HUES48 (cell line): ENCODE results near the gene TSPAN5.
"Not testable (repeated sequence)": the region's sequence is repeated elsewhere in the genome, so short reads cannot be mapped to it uniquely, and the experiment has no call there.

Source experiments
- H3K27ac ChIP-seq: one replicate; pipeline ENCODE4 v1.7.0; 2013; ENCODE audit warnings: low read depth, low read length, inconsistent platforms
- H3K27me3 ChIP-seq: 2 replicates; pipeline ENCODE4 v1.6.1; 2013; ENCODE audit warnings: mild to moderate bottlenecking, low read length; ENCODE audit not compliant: control insufficient read depth, insufficient read depth
- H3K36me3 ChIP-seq: 2 replicates; pipeline ENCODE4 v1.6.1; 2013; ENCODE audit warnings: low read length; ENCODE audit not compliant: control insufficient read depth, insufficient read depth
- H3K4me1 ChIP-seq: 2 replicates; pipeline ENCODE4 v1.6.1; 2013; ENCODE audit warnings: mild to moderate bottlenecking, low read length; ENCODE audit not compliant: control insufficient read depth, insufficient read depth
- H3K4me3 ChIP-seq: 2 replicates; pipeline ENCODE4 v1.5.1; 2013; ENCODE audit warnings: mild to moderate bottlenecking, low read depth, low read length
- H3K9ac ChIP-seq: 2 replicates; pipeline ENCODE4 v1.6.1; 2013; ENCODE audit warnings: mild to moderate bottlenecking, low read depth, low read length, moderate library complexity
- H3K9me3 ChIP-seq: 2 replicates; pipeline ENCODE4 v1.6.1; 2013; ENCODE audit warnings: low read length; ENCODE audit not compliant: control insufficient read depth, insufficient read depth

TSPAN5 gene

DNA sequence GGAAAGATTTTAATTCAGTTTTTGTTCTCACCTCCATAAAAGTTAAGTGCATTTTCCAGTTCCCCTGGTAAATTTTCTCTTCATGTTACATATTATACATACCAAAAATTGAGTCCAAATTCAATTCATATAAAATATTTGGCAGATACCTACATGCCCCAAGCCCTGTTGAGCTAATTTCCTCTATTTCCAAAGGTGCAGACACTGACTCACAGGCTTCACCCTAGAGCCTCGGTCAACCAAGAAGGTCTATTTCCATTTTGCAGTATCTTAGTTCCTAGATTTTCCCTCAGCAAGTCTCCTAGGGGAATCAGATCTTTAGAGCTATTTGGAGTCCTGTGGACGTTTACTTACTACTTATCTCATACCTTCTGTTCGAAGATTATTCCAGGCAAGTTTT is 174.4 kb downstream of the TSPAN5 start:
- Histone ChIP-seq H3K4me1 (peaks cover 18% of the 10 kb centered on the region), H3K27me3 (no peaks in the 10 kb centered on the region), H3K27ac (no peak overlapping the region), H3K36me3 (no peaks in the 10 kb centered on the region), H3K9me3 (no peaks in the 10 kb centered on the region), H3K4me3 (no peak overlapping the region), H3K9ac (no peak overlapping the region)

DNA sequence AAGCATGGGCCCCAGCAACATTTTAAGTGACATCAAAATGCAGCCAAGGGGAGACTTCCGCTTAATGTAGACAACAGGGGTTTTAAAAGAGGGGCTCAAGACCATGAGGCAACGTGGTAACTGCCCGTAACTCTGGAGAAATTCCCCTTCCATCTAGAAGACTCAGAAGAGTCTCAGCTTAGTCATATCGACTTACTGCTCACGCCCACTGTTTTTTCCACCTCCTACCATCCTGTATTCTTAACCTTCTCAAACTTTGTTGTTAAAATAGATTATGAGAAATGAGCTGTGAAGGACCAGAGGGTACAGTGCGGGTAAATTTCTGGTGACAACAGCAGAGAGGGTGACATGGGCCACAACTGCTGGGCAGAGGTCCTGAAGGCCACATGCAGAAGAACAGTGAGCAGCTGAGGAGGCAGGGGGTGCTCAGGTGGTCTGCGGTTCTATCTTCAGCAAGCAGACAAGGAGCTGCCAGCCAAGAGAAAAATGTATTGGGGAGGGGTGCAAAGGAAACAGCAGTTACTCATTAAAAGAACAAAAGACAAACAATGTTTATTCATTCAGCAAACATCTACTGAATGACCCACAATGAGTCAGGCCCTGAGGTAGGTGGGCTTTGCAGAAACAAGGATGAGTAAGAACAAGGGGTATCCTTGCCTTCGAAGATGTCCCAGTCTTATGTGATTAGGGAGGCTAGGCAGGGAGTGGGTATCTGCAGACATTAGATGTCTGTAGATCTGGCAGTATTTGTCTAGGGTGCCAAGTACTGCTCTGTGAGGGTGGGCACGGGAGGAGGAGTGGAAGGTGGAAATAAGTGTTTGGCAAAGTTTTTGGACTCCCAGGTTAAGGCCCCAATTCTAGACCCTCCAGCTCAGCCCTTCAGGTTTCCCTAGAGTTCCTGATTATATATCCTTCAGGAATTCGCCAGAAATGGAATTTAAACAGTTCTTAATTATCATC is 175.3 kb downstream of the TSPAN5 start:
- Histone ChIP-seq H3K9me3 (no peaks in the 10 kb centered on the region), H3K4me1 (peaks cover 18% of the 10 kb centered on the region), H3K4me3 (no peak overlapping the region), H3K36me3 (no peaks in the 10 kb centered on the region), H3K9ac (no peak overlapping the region), H3K27me3 (no peaks in the 10 kb centered on the region), H3K27ac (peak overlapping the region; percentile 45)

DNA sequence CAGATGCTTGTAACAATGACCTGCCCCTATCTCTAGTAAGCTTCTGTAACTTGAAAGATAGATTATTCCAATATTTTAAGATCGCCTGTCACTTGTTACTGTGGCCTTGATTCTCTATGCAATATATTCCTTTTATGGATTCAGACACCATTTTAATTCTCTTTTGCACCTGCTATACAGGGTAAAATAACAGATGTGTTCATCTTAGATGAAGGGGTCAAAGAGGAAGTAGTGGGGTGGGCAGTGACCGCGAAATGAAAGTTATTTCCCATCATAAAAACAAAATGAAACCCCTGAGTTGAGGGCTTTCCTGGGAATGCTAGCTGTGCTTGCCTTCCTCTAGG is 175.9 kb downstream of the TSPAN5 start:
- peak overlapping the region; percentile 45 for H3K27ac ChIP-seq

DNA sequence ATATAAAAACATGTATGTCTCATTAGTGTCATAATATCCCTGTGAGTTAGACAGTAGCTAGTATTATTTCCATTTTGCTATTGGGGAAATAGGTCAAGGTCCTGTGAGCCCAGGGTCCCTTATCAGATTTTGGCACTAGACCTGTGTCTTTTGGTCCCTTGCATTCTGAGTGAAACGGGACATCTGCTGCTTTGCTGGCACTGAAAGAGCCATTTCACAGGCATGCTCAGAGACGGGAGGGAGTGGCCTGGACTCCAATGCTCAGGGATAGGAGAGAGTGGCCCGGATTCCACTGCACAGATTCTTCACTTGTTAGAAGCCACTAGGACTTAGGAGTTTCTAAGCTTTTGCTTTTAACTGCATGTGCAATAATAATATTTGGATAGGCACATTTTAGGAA is 177.2 kb downstream of the TSPAN5 start:
- Histone ChIP-seq H3K4me1 (peaks cover 11% of the 10 kb centered on the region), H3K9ac (no peak overlapping the region), H3K36me3 (no peaks in the 10 kb centered on the region), H3K27ac (no peak overlapping the region), H3K4me3 (no peak overlapping the region), H3K9me3 (no peaks in the 10 kb centered on the region), H3K27me3 (no peaks in the 10 kb centered on the region)

More for the DNA sequence above, 175.9 kb downstream of the TSPAN5 start:
- H3K36me3 ChIP-seq = no peaks in the 10 kb centered on the region
- H3K27me3 ChIP-seq = no peaks in the 10 kb centered on the region
- no peak overlapping the region for H3K4me3 ChIP-seq
- peaks cover 15% of the 10 kb centered on the region for H3K4me1 ChIP-seq
- no peak overlapping the region for H3K9ac ChIP-seq
- H3K9me3 ChIP-seq = no peaks in the 10 kb centered on the region

DNA sequence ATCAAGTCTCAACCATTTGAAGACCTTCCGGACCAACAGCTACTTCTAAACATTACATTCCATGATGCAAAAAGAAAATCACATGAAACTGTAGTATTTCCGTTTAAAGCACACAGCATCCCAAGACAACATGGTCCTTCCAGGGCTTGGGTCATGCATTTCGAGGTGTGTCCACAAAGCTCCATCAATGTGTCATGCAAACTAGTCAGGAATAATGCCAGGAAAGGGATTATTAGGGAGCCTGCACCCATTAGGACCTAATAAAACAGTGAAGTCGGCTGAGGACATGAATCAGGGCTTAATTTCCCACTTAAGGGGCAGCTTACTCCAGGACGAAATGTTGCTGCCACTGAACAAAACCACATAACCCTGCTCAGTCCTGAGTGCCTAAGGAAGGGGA is 177.9 kb downstream of the TSPAN5 start:
- peaks cover 11% of the 10 kb centered on the region for H3K4me1 ChIP-seq
- H3K4me3 ChIP-seq = no peak overlapping the region
- H3K36me3 ChIP-seq = no peaks in the 10 kb centered on the region
- no peak overlapping the region for H3K9ac ChIP-seq
- H3K27me3 ChIP-seq = no peaks in the 10 kb centered on the region
- no peaks in the 10 kb centered on the region for H3K9me3 ChIP-seq
- no peak overlapping the region for H3K27ac ChIP-seq

DNA sequence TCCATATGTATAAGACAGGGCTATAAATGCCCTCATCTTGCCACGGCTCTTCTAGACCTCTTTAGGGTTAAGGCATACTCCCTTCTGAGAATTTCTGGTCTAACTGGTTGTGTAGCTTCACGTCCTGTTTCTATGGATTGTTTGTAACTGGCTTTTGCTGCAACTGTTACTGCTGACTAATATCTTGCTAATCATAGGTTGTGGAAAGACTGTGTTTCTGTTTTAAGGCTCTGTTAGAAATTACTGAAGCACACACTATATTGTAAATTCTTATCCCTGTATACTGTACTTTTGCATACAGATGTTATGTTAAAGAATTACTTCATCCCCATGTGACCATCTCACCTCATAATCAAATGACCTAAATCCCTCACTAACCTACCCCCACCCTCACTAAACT is 178.8 kb downstream of the TSPAN5 start:
- not testable (repeated sequence) for H3K36me3 ChIP-seq, H3K27me3 ChIP-seq, H3K9ac ChIP-seq, H3K4me3 ChIP-seq, H3K9me3 ChIP-seq, H3K27ac ChIP-seq
- peaks cover 11% of the 10 kb centered on the region for H3K4me1 ChIP-seq

DNA sequence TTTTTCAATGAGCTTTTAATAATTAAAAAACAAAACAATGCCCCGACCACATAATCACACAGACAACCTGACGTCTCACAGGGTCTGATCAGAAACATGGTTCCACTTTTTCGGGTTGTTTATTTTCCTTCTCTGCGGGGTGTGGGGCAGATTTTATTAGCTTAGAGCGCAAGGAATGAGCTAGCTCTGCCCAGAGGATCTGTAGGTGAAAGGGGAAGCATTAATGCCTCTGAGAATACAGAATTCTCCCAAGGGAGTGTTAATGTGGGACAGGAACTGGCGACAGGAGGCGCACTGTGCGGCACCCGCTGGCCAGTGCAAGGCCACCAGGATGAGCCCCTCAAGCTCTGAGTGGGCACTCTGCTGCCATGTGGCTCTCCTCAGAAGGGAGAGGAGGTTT is 181.5 kb downstream of the TSPAN5 start:
- no peak overlapping the region for H3K9ac ChIP-seq
- H3K36me3 ChIP-seq = 0 out of 2 replicates have a peak, but pooled peaks cover 3% of the 10 kb centered on the region
- H3K27ac ChIP-seq = no peak overlapping the region
- no peaks in the 10 kb centered on the region for H3K9me3 ChIP-seq
- no peaks in the 10 kb centered on the region for H3K4me1 ChIP-seq
- H3K4me3 ChIP-seq = no peak overlapping the region
- H3K27me3 ChIP-seq = no peaks in the 10 kb centered on the region

DNA sequence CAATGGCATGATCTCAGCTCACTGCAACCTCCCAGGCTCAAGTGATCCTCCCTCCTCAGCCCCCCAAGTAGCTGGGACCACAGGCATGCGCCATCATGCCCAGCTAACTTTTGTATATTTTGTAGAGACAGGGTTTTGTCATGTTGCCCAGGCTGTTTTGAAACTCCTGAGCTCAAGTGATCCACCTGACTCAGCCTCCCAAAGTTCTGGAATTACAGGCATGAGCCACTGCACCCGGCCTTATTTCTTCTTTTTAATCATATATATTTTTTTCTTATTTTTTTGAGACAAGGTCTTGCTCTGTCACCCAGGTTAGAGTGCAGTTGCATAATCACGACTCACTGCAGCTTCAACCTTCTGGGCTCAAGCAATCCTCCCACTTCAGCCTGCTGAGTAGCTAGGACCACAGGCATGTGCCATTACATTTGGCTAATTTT is 184.0 kb downstream of the TSPAN5 start:
- Histone ChIP-seq H3K36me3 (0 out of 2 replicates have a peak, but pooled peaks cover 3% of the 10 kb centered on the region), H3K9me3 (no peaks in the 10 kb centered on the region), H3K4me1 (no peaks in the 10 kb centered on the region), H3K27ac (no peak overlapping the region), H3K27me3 (no peaks in the 10 kb centered on the region), H3K4me3 (no peak overlapping the region), H3K9ac (no peak overlapping the region)

DNA sequence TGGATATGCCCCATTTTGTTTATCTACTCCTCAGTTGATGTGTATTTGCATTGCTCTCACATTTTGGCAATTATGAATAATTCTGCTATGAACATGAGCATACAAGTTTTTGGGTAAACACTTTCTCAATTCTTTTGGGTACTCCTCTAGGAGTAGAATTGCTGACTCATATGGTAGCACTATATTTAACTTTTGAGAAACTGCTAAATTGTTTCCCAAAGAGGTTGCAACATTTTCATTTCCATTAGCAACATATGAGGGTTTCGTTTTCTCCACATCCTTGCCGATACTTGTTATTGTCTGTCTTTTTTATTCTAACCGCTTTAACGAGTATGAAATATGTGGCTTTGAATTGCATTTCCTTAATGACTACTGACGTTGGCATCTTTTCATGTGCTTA is 185.4 kb downstream of the TSPAN5 start:
- Histone ChIP-seq H3K4me1 (no peaks in the 10 kb centered on the region), H3K4me3 (no peak overlapping the region), H3K36me3 (0 out of 2 replicates have a peak, but pooled peaks cover 3% of the 10 kb centered on the region), H3K9ac (no peak overlapping the region), H3K9me3 (no peaks in the 10 kb centered on the region), H3K27me3 (no peaks in the 10 kb centered on the region), H3K27ac (no peak overlapping the region)

DNA sequence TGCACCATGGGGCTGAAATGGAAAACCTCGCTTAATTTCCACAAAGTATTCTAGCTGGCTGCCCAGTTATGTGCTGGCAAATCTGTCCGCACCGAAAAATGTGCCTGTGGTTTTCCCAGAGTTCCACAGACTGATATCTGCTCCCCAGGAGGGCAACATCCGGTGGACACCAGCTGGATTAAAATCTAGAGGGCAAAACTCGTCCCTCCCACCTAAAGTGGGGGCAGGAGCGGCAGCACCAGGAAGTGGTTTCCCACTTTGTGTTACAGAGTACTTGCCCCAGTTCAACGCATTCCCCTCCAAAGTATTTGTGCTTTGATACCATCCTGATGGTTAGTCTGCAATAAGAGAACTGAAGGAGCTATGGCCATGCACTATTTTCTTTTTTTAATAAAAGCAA is 187.6 kb downstream of the TSPAN5 start:
- no peak overlapping the region for H3K27ac ChIP-seq
- 0 out of 2 replicates have a peak, but pooled peaks cover 2% of the 10 kb centered on the region for H3K4me1 ChIP-seq
- no peaks in the 10 kb centered on the region for H3K9me3 ChIP-seq
- no peak overlapping the region for H3K9ac ChIP-seq
- H3K27me3 ChIP-seq = no peaks in the 10 kb centered on the region
- H3K4me3 ChIP-seq = no peak overlapping the region
- 0 out of 2 replicates have a peak, but pooled peaks cover 3% of the 10 kb centered on the region for H3K36me3 ChIP-seq

DNA sequence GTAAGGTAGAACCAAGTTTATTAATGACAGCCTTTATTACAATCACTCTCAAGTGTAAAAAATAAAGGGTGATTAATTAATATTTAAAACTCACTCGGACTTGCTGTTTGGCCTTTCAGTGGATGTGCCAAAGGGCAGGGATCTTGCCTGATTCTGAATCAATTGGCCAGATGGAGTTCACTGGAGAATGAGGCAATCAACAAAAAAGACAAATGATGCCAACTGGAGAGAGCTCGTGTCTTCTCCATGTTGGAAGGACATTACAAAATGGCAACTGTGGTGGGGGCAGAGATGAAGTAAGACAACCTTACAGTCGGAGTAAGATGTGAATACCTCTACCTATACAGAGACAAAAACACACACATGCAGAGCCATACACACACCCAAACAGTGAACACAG is 188.0 kb downstream of the TSPAN5 start:
- Histone ChIP-seq H3K27me3 (no peaks in the 10 kb centered on the region), H3K27ac (no peak overlapping the region), H3K4me1 (0 out of 2 replicates have a peak, but pooled peaks cover 2% of the 10 kb centered on the region), H3K9ac (no peak overlapping the region), H3K9me3 (no peaks in the 10 kb centered on the region), H3K36me3 (0 out of 2 replicates have a peak, but pooled peaks cover 2% of the 10 kb centered on the region), H3K4me3 (no peak overlapping the region)
